NK-92 (cell line): ENCODE measurements around the gene ANTXR2.
"Not testable (repeated sequence)": the region's sequence is repeated elsewhere in the genome, so short reads cannot be mapped to it uniquely, and the experiment has no call there.

ENCODE experiments used
- DNase-seq: peaks from one replicate; lab custom pipeline; 2025; ENCODE audit not compliant: unreplicated experiment; lab: John Stamatoyannopoulos, UW

The ANTXR2 gene

DNA sequence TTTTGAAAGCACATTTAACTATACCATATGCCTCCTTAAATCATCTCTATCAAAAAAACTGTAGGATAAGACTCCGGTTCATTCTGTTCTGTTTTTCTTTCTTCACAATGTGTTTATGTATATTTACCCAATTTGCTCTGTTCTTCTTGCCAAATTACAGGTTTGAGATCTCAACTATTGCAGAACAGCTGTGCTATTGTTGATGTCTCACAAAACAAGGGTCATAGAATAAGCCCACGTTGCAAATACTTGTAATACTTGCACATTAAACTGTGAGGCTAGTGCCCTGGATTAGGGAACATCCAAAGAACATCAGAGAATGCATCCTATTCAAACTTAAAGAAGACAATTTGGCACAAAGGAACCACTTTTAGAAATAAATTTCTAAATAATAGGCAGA, 45.4 kb downstream of the ANTXR2 start:
- DNase-seq: no peak

GRCh38 chr4:80026100-80026499, 46.9 kb downstream of the ANTXR2 start:
- no peak for DNase-seq

DNA sequence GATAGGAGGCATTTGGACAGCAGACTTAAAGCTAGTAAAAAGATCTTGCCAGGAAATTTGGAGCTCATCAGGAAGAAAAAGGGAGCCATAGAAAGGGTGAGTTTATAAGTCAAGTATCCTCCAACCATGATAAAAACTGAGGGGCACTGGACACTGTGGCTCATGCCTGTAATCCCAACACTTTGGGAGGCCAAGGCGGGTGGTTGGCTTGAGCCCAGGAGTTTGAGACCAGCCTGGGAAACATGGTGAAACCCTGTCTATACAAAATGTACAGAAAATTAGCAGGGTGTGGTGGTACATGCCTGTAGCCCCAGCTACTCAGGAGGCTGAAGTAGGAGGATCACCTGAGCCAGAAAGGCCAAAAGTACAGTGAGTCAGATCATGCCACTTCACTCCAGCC, 48.7 kb downstream of the ANTXR2 start:
- no peak for DNase-seq

DNA sequence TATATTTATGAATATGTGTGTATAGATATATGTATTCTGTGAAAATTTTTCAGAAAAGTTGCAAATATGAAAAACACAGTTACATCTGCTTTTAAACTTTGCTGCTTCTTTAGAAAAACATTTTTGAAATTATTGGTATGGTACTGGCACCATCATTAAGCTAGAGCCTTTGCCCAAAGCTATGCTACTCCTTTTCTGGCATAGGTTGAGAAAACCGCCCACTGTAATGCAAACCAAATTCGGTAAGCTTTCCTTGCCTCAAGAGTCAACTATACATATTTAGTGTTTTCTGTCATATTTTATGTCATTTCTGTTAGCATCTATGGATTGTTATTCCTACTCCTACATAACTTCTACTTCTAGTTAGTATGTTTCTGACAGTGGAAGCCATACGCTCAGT, 50.7 kb downstream of the ANTXR2 start:
- no peak for DNase-seq

- DNase-seq: no peak
Measured at GRCh38 chr4:80017125-80017854, 55.7 kb downstream of the ANTXR2 start.

GRCh38 chr4:80016506-80016905, 56.5 kb downstream of the ANTXR2 start:
- no peak for DNase-seq

GRCh38 chr4:80015407-80016189, 57.4 kb downstream of the ANTXR2 start:
- DNase-seq: no peak

GRCh38 chr4:80014531-80014930, 58.5 kb downstream of the ANTXR2 start:
- no peak for DNase-seq

- DNase-seq: no peak
Measured at GRCh38 chr4:80012291-80012690, 60.7 kb downstream of the ANTXR2 start.

- DNase-seq: no peak
Measured at GRCh38 chr4:80011636-80012236, 61.3 kb downstream of the ANTXR2 start.

DNA sequence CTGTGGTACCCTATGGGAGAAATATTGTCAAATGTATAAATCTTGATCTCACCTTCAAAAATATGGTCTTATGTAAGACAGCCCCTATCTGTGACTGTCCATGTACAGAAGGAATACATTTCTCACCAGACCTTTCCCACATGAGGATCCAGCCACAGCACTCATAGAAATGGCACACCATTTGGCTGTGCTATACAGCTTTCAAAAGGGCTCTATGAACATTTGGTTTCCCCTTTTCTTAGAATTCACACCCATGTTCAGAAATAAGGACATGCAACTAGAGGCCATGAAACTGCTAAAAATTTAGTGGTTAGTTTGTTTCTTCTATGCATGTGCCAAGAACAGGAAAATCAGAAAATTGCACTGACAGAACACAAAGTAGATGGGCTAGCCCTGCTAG, 62.7 kb downstream of the ANTXR2 start:
- DNase-seq: no peak

DNA sequence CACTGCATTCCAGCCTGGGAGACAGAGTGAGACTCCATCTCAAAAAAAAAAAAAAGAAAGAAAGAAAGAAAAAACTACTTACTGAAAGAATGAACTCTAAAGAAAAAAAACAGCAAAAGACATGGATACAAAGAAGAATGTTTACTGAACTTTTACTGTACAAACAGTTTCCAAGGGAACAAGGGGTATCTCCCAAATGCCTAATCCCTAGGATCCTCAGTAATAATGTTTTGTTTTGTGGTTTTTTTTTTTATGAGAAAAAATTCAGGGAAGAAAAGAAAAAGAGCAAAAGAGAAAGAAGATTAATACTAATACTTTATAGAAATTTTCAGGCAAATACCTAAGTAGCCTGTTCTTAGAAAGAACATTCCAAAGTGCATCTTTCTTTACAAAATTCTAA, 63.2 kb downstream of the ANTXR2 start:
- DNase-seq: no peak

- no peak for DNase-seq
Measured at GRCh38 chr4:80008971-80009370, 64.1 kb downstream of the ANTXR2 start.

- DNase-seq: no peak
Measured at GRCh38 chr4:80008351-80008750, 64.7 kb downstream of the ANTXR2 start.

DNA sequence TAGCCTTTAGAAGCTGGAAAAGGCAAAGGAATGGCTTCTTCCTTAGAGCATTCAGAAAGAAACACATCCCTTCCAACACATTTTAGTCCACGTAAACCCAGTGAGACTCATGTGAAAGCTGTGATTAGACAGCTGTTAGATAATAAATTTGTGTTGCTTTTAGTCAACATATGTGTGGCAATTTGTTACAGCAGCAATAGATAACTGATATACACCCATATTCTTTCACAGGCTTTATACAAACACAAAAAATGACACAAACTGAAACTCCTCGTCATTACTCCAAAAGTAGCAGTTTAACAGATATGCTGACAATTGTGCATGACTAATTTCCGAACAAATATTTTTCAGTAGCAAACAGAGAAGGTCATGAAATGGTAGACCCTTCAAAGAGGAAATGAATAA, 65.3 kb downstream of the ANTXR2 start:
- DNase-seq: no peak

DNA sequence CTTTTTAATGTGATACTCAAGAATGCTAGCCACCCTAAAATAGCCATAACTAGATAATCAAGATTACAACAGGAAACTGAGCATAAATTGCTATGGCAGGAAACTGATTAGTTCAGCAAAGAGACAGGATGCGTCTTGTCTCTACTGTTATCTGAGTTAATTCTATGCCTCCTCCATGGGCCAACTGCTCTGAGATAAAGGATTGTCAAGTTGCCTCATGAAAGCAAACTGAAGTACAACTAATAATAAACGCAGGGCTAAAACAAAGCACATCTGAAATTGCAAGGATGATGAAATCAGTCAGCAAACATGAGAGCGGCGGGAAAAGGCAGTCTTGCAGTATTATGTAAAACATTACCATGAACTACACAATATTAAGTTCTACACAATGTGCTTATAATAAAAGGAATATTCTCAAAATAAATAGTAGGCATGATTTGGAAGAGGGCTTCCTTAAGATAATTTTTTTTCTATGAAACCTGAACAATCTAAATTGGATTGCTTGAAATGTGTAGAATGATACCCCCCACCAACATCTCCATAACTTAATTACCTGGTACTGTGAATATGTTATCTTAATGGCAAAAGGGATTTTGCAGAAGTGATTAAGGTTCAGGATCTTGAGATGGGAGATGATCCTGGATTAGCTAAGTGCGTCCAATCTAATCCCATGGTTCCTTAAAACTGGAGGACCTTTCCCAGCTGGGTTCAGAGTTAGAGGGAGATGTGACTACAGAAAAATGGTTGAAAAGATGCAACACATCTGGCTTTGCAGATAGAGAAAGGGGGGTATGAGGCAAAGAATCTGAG, 65.9 kb downstream of the ANTXR2 start:
- DNase-seq: no peak

DNA sequence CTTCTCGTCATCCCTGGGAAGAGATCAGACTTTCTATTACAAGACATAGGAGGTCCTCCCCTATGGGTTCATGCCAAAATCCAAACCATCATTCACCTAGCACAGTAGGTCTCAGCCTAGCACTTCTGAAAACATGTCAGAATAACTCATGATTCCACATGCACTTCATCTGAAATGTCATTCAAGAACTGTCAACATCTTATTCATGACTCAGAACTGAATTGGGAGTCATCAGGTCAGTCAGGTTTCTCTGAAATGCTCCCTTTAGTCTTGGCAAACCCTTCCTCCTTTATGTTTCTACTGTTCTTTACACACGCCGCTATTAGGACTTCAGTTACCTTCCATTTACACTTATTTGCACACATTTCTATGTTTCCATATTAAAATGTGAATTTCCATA, 67.2 kb downstream of the ANTXR2 start:
- DNase-seq: no peak

- DNase-seq: no peak
Measured at GRCh38 chr4:80004319-80004718, 68.7 kb downstream of the ANTXR2 start.

DNA sequence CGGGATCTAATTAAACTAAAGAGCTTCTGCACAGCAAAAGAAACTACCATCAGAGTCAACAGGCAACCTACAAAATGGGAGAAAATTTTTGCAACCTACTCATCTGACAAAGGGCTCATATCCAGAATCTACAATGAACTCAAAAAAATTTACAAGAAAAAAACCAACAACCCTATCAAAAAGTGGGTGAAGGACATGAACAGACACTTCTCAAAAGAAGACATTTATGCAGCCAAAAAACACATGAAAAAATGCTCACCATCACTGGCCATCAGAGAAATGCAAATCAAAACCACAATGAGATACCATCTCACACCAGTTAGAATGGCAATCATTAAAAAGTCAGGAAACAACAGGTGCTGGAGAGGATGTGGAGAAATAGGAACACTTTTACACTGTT, 70.5 kb downstream of the ANTXR2 start:
- not testable (repeated sequence) for DNase-seq

- not testable (repeated sequence) for DNase-seq
Measured at GRCh38 chr4:79999048-79999447, 74.0 kb downstream of the ANTXR2 start.

- no peak for DNase-seq
Measured at GRCh38 chr4:79998201-79998600, 74.8 kb downstream of the ANTXR2 start.
